Posterior cingulate gyrus (tissue), 11 donors: ENCODE results near the gene FAM43A.

Source experiments
- DNase-seq, 10 donors: peaks; one replicate each; pipeline versions ENCODE4 v3.0.0 to v3.0.0-alpha.2; 2020 to 2021; ENCODE audit warnings: mixed read lengths in 3 of 10
- intact Hi-C: fragments of 100-400 bp; cut with DNase I; formaldehyde crosslinking; loops from one replicate; pipeline ENCODE4 v1.15.1; 2023

Gene FAM43A

GRCh38 chr3:194736277-194736895 is 50.7 kb downstream of the FAM43A start:
- no peak for DNase-seq
- intact Hi-C loops: no loop called here

- no peak for DNase-seq
- intact Hi-C loops: no loop called here
Observed at GRCh38 chr3:194736896-194737600, 51.4 kb downstream of the FAM43A start.
